Measurements from ENCODE around the gene DOK6. TPM values are rescaled to one million over a fixed set of nuclear protein-coding genes. Genes with fewer than 3 reads are reported as not detected.

The DOK6 gene
- total RNA-seq, 1 donor from 2014 or later = 5.2 TPM

DNA sequence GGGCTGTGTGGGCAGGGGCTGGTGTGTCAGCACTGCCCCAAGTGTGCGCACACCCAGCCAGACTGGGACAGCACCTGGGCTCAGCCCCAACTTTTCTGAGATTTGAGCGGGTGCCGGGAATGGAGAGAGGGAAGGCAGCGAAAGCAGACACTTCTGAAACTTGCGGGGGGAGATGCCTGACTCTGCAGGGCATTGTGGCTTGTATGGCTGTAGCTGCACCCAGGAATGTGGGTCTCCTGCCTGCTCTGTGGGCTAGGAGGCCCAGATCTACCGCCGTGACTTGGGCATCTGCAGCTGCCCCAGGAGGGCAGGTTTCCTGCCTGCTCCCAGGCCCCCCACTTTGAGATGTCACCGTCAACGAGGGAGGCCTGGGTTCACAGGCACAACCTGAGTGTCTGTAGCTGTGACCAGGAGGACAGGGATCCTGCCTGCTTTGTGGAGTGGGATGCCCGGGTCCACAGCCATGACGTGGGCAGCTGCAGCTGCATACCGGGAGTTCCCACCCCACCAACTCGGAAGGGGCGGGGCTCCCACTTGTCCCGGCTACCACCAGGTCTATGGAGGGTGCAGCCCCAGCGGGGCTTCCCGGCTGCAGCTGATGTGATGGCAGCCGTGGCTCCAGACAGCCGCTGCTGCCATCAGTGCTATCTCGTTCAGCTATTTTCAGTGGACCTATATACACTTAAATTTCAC lies 95.3 kb downstream of the DOK6 start:
- intact Hi-C loops (cut with DNase I) = no loop called here
- no peak for DNase-seq
- no peak for ATAC-seq (ENCODE audit: poor library complexity)

DNA sequence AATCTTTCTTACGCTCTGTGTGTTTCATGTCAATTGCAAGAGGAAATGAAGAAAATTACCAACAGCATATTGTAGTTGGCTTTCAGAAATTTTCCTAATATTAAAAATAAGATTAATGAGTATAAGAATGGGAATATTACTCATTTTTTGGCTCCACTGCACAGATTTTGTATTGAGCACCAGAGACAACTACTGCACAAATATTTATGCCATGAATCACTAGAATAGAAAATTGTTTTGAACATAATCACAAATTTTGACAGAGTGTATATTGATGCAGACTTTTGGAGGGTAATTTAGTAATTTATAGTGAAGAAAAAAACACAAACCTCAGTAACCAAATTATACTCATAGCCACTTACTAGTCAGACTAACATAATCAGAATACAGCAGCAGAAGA lies 118.3 kb downstream of the DOK6 start:
- DNase-seq (no peak), ATAC-seq (ENCODE audit: poor library complexity) (no peak)
- intact Hi-C loops (cut with DNase I) = no loop called here

- intact Hi-C loops (cut with DNase I) = no loop called here
- DNase-seq (no peak), ATAC-seq (ENCODE audit: poor library complexity) (no peak)
These were observed 122.9 kb downstream of the DOK6 start for GRCh38 chr18:69523582-69523981.

GRCh38 chr18:69528435-69528834 lies 127.7 kb downstream of the DOK6 start:
- DNase-seq = no peak
- intact Hi-C loops (cut with DNase I) = no loop called here
- no peak for ATAC-seq (ENCODE audit: poor library complexity)

DNA sequence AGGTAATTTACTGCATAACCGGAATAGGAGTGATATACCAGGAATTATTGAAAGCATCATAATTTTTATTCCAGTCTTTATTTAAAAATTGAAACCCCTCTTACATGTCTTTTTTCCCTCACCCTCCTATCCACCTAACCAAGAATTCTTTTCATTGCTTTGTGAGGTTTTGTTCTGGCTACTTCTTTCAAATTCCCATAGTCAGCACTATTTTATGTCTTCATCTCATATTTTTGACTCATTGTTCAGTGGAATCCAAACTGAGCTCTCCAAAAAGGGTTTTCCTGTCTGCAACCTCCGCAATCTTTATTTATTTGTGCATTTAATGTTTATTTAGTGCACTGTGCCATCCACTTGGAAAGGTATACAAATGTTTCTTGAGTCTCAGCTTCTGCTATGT lies 128.5 kb downstream of the DOK6 start:
- intact Hi-C loops (cut with DNase I) = no loop called here
- ATAC-seq (ENCODE audit: poor library complexity) = no peak
- DNase-seq = no peak

GRCh38 chr18:69531973-69532372 lies 131.3 kb downstream of the DOK6 start:
- no peak for ATAC-seq (ENCODE audit: poor library complexity)
- intact Hi-C loops (cut with DNase I) = no loop called here
- no peak for DNase-seq

GRCh38 chr18:69537183-69537582 lies 136.5 kb downstream of the DOK6 start:
- intact Hi-C loops (cut with DNase I) = no loop called here
- no peak for DNase-seq
- no peak for ATAC-seq (ENCODE audit: poor library complexity)

DNA sequence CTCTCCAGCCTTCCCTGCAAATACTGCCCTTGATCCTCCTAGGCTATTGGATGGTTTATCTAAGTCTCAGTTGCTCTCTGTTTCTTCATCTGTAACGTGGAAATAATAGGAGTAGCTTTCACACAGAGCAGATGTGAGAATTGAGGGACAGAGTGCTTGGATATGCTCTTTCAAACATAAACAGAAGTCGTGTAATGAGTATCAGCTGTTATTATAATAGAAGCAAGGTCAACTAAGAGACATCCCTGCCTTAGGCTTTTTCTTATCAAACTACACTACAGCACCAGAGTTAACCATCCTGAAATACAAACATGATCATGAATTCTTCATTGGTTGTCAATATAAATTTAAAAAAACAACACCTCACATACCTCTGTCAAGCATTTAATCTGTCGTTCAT lies 138.2 kb downstream of the DOK6 start:
- no peak for ATAC-seq (ENCODE audit: poor library complexity)

GRCh38 chr18:69539404-69539803 lies 138.7 kb downstream of the DOK6 start:
- intact Hi-C loops (cut with DNase I) = no loop called here

More for the DNA sequence above, 138.2 kb downstream of the DOK6 start:
- intact Hi-C loops (cut with DNase I) = no loop called here
- no peak for DNase-seq

DNA sequence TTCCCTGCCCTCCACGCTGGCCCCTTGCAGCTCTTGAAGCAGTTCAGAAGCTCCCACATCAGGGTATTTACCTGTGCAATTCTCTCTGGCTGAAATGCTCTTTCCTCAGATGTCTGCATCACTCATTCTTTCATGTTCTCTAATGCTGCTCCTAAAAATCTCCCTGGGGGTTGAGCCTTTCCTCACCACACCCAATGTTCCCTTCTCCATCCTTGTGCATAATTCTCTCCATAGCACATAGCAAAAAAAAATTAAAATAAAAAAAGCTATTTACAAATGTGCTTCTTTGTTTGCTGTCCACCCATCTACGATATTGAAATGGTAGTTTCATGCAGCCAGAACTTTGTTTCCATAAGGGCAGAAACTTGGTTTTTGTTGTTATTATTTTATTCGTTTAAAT lies 155.5 kb downstream of the DOK6 start:
- no peak for DNase-seq
- ATAC-seq (ENCODE audit: poor library complexity) = no peak
- intact Hi-C loops (cut with DNase I) = no loop called here

More at GRCh38 chr18:69539404-69539803, 138.7 kb downstream of the DOK6 start:
- no peak for DNase-seq
- ATAC-seq (ENCODE audit: poor library complexity) = no peak

- intact Hi-C loops (cut with DNase I) = no loop called here
- no peak for ATAC-seq (ENCODE audit: poor library complexity)
These were observed 156.6 kb downstream of the DOK6 start for GRCh38 chr18:69557282-69557681.

DNA sequence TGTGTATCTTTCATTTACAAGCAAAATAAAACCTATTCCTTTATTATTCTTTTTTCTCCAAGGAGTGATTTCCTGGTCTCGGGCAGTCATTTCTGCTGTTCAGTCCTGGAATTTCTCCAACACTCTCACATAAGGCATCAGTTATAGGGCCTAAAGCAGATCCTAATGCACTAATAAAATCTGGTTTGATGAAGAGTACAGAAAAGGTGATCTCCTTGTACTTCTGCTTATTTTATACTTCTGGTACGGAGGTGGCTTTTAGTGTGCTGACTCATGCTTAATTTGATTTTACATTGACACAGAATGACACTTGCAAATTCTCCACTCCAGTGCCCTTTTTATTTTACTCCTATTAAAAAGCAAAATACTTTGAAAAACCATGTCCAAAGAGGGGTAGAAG lies 157.4 kb downstream of the DOK6 start:
- intact Hi-C loops (cut with DNase I) = no loop called here
- ATAC-seq (ENCODE audit: poor library complexity) (no peak), DNase-seq (no peak)

More at GRCh38 chr18:69557282-69557681, 156.6 kb downstream of the DOK6 start:
- no peak for DNase-seq

GRCh38 chr18:69559604-69560003 lies 158.9 kb downstream of the DOK6 start:
- intact Hi-C loops (cut with DNase I) = no loop called here
- ATAC-seq (ENCODE audit: poor library complexity) = no peak

DNA sequence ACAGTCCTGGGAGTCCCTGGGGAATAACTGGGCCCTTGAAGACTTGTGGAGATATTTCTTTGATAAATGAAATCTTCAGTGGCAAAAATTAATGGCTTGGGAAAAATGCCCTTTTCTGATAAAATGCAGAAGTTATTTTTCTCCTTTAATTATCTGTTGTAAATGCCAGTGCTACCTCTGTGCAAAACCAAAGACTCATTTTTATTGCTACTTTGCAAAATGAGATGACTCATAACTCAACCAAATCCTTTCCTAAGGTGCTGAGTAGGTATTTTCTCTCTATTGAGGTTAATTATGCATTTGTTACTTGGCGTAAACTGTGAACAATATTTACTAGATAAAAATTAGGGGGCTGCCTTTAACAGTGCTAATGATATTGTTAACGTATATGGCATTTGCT lies 163.9 kb downstream of the DOK6 start:
- no peak for ATAC-seq (ENCODE audit: poor library complexity)
- no peak for DNase-seq
- intact Hi-C loops (cut with DNase I) = no loop called here

More at GRCh38 chr18:69559604-69560003, 158.9 kb downstream of the DOK6 start:
- DNase-seq = no peak

DNA sequence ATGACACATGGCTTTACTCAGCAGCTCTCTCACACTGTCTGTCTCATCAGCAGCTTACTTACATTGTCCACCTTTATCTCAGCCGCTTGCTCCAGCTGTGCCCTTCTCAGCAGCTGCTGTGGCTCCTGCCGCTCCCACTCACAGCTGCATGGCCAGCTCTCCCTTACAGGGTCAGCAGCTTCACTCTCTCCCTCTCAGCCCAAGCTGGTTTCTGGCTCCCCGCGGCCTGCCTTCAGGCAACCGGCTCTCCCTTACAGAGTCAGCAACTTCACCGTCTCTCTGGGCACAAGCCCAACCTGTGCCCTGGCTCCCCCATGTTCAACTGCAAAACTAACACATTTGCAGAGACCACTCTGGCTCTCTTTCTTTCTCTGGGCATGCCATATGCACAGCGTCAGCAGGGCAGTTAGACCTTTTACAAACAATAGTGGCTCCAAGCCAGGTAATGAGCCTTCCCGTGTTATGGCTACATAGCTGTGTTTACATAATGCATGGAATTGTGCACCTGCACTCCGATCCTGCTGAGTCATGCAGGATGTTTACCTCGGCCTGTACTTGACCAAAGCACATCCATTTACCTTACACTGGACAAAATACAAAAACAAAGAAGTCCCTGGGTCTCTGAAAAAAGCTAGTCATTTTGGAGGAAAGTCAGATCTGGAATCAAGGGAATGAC lies 167.3 kb downstream of the DOK6 start:
- intact Hi-C loops (cut with DNase I) = no loop called here
- ATAC-seq (ENCODE audit: poor library complexity) = no peak
- DNase-seq = no peak

DNA sequence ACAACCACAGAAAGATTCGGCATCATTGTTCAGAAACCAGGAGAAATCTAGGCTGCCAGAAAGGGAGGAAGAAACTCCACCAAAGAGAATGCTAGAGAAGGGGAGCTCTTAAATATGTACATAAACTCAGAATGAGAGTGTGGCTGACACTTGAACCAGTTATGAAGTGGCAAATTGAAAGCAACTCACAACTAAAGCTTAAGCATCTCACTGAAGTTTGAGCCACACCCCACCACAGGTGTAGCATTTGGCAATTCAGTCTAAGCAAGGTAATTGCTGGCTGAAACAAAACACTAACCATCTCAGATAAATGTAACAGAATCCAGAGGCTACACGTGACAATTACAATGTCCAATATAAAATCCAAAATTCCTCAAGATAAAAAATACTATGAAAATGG lies 168.4 kb downstream of the DOK6 start:
- intact Hi-C loops (cut with DNase I) = no loop called here
- DNase-seq = no peak
- no peak for ATAC-seq (ENCODE audit: poor library complexity)

GRCh38 chr18:69574401-69574800 lies 173.7 kb downstream of the DOK6 start:
- intact Hi-C loops (cut with DNase I) = no loop called here
- ATAC-seq (ENCODE audit: poor library complexity) (no peak), DNase-seq (no peak)

- intact Hi-C loops (cut with DNase I) = no loop called here
- ATAC-seq (ENCODE audit: poor library complexity) (peak; percentile 45), DNase-seq (no peak)
These were observed 179.4 kb downstream of the DOK6 start for GRCh38 chr18:69580107-69580506.

- intact Hi-C loops (cut with DNase I) = no loop called here
- no peak for ATAC-seq (ENCODE audit: poor library complexity)
- no peak for DNase-seq
These were observed 183.7 kb downstream of the DOK6 start for GRCh38 chr18:69584429-69584828.

- intact Hi-C loops (cut with DNase I) = no loop called here
- no peak for ATAC-seq (ENCODE audit: poor library complexity)
- no peak for DNase-seq
These were observed 185.0 kb downstream of the DOK6 start for GRCh38 chr18:69585696-69586095.
